Measurements from ENCODE around the gene TSPO2. TPM values are rescaled to one million over a fixed set of nuclear protein-coding genes. Genes with fewer than 3 reads are reported as not detected.

Gene TSPO2
- total and polyA plus RNA-seq, 2 of the 8 experiments (the other 6 are each of a cell fraction or from before 2014, with no cell fraction given) = not detected

- TF ChIP-seq MAX (IDR thresholded peaks at IDR 0.05) (peak; percentile 43; the same call in 1 of the 2 replicates), SIX5 (IDR thresholded peaks at IDR 0.05; ENCODE audit: low read depth, low read length) (no peak), EGR1 (IDR thresholded peaks at IDR 0.05; ENCODE audit: borderline replicate concordance, low read depth, low read length) (peak; percentile 48; the same call in 1 of the 2 replicates), RAD21 (IDR thresholded peaks at IDR 0.05 in 1 of 2, conservative IDR thresholded peaks at IDR 0.05 in 1 of 2; ENCODE audit: low read depth in 2 of 2, low read length in 2 of 2) (no peak), ASH2L (IDR thresholded peaks at IDR 0.05; ENCODE audit: low read length) (no peak), POLR2AphosphoS5 (IDR thresholded peaks at IDR 0.05; ENCODE audit: low read depth, low read length) (peak; percentile 12), ATF3 (IDR thresholded peaks at IDR 0.05; ENCODE audit: insufficient read depth, low read depth, low read length) (0 out of 2 replicates have a peak, but pooled peaks have one; percentile 13), KDM4A (IDR thresholded peaks at IDR 0.05; ENCODE audit: low read depth, low read length, severe bottlenecking) (peak; percentile 12), SP2 (IDR thresholded peaks at IDR 0.05; ENCODE audit: low read length) (peak; percentile 23; the same call in 1 of the 2 replicates), TEAD4 (IDR thresholded peaks at IDR 0.05; ENCODE audit: low read depth, low read length) (peak; percentile 74), RFX5 (IDR thresholded peaks at IDR 0.05; ENCODE audit: borderline replicate concordance, low read depth, low read length) (no peak), RNF2 (IDR thresholded peaks at IDR 0.05; ENCODE audit: borderline replicate concordance, low read depth, low read length, missing control alignments, poor library complexity, severe bottlenecking) (no peak), NANOG (IDR thresholded peaks at IDR 0.05; ENCODE audit: insufficient read depth, low read depth, low read length, poor library complexity, severe bottlenecking) (no peak), RXRA (IDR thresholded peaks at IDR 0.05; ENCODE audit: insufficient read depth, low read depth, low read length) (no peak), MAFK (IDR thresholded peaks at IDR 0.05; ENCODE audit: low read depth, low read length) (no peak), TCF12 (IDR thresholded peaks at IDR 0.05; ENCODE audit: low read depth, low read length) (no peak), SRF (IDR thresholded peaks at IDR 0.05; ENCODE audit: low read depth, low read length) (no peak), ATF2 (IDR thresholded peaks at IDR 0.05; ENCODE audit: low read length) (no peak), CTBP2 (IDR thresholded peaks at IDR 0.05; ENCODE audit: borderline replicate concordance, insufficient read depth, insufficient read length, low read length) (no peak)
Measured at GRCh38 chr6:41071923-41072835, 29.9 kb downstream of the TSPO2 start, which contains the start of gene OARD1 (continued).

Measured in H1 (cell line).